ENCODE data around the gene EXOSC7.

EXOSC7 gene

DNA sequence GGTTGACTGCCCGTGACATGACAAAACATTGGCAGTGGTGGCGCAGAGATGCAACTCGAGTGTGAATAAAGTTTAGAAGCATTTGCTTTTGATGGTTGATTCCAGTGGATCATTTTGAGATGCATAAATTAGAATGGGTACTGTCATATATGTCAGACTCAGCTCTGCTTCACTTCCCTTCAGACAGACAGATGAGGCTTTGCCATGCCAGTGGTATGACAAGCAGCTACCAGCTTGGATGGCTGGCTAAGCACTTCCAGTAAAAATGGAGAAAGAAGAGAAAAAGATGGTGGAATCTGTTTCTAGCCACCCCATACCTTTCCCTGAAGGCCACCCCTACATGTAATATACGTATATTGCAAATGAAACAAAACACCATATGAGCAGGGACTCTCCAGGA, 36.5 kb downstream of the EXOSC7 start:
- TF ChIP-seq, protein P1, sequence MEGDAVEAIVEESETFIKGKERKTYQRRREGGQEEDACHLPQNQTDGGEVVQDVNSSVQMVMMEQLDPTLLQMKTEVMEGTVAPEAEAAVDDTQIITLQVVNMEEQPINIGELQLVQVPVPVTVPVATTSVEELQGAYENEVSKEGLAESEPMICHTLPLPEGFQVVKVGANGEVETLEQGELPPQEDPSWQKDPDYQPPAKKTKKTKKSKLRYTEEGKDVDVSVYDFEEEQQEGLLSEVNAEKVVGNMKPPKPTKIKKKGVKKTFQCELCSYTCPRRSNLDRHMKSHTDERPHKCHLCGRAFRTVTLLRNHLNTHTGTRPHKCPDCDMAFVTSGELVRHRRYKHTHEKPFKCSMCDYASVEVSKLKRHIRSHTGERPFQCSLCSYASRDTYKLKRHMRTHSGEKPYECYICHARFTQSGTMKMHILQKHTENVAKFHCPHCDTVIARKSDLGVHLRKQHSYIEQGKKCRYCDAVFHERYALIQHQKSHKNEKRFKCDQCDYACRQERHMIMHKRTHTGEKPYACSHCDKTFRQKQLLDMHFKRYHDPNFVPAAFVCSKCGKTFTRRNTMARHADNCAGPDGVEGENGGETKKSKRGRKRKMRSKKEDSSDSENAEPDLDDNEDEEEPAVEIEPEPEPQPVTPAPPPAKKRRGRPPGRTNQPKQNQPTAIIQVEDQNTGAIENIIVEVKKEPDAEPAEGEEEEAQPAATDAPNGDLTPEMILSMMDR (conservative IDR thresholded peaks at IDR 0.05): no peak

DNA sequence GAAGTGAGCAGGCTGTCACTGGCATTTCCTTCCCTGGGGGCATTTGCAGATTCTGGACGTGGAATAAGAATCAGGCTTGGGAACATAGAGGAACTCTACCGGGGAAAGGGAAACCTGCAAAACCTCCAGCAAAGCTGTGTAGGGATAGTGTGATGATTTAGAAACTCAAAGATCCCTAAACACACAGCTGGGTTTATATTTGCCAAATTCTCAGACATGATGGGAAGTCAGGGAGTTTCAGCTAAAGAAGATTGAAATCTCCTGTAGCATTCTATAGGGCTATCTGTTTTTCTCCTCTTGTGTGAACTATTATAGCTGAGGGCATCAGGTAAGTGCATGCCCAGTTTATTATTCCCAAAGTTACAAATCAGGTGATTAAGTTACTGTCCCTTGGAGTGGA, 40.9 kb downstream of the EXOSC7 start:
- H3K27ac ChIP-seq: no peak overlapping the region
- TF ChIP-seq, protein P1 (conservative IDR thresholded peaks at IDR 0.05): no peak

More for the DNA sequence above, 36.5 kb downstream of the EXOSC7 start:
- H3K27ac ChIP-seq: no peak overlapping the region

DNA sequence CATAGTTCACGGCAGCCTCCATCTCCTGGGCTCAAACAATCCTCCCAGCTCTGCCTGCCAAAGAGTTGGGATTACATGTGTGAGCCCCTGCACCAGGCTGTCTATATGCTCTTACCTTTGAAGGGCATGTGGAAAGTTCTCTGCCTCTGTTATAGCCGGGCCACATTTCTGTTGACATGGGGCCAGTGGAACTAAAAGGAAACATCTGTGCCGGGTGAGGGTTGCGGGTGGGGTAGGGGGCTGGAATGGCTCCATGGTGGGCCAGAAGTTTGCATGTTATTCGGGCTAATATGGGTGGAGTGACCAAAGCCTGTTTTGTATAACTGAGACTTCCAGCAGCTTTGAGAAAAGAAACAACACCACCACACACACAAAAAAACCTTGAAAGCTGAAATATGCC, 41.8 kb downstream of the EXOSC7 start:
- TF ChIP-seq, protein P1 (conservative IDR thresholded peaks at IDR 0.05): no peak
- H3K27ac ChIP-seq: no peak overlapping the region

DNA sequence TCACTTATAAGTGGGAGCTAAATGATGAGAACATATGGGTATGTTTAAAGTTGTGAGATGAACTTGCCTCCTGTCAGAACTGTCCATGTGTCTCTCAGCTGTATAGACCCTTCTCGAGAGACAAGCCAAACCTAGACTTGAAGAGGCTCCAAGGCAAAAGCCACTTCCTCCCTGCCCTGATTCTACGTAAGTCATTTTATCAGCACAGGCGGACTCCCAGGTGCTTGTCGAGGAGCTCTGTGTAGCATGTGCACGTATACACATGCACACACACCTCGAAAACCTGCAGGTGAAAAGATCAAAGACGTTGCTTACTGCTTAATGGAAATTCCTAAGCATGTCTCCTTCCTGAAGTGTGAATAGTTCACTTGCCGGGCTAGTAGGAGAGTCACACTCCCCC, 44.5 kb downstream of the EXOSC7 start:
- TF ChIP-seq, protein P1 (conservative IDR thresholded peaks at IDR 0.05): no peak
- no peak overlapping the region for H3K27ac ChIP-seq

DNA sequence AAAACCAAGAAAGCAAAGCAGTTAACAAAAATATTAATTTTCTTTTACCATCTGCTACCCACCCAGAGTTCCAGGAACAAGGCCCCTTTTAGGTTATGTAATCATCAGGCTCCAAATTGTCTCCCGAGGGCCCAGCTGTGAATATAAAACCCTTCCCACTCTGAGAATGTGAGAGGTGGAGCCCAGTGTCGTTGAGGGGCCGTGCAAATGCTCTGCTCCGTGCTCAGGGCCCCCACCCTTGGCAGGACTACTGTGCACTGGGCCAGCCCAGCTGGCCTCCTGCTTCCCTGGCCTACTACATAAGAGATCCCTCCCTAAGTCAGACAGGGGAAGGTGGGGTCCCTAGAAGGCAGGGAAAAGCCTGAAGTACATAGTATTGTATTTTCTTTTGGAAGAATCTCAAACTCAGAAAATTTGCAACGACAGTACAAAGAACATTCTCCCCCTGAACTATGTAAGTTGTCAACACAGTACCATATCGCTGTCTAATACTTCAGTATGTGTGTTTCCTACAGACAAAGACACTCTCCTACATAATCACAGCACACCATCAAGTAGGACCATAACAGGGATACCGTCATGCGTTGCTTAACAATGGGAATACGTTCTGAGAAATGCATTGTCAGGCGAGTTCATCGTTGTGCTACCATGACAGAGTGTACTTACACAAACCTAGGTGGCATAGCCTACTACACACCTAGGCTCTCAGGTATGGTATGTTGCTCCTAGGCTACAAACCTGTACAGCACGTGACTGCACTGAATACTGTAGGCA, 45.7 kb downstream of the EXOSC7 start:
- no peak overlapping the region for H3K27ac ChIP-seq
- TF ChIP-seq, protein P1 (conservative IDR thresholded peaks at IDR 0.05): no peak

DNA sequence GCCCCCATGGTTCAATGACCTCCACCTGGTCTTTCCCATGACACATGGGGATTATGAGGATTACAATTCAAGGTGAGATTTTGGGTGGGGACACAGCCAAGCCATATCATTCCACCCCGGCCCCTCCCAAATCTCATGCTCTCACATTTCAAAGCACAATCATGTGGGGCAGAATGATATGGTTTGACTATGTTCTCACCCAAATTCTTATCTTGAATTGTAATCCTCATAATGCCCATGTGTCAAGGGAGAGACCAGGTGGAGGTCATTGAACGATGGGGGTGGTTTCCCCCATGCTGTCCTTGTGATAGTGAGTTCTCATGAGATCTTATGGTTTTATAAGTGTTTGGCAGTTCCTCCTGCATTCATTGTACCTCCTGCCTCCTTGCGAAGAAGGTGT, 47.6 kb downstream of the EXOSC7 start:
- TF ChIP-seq, protein P1 (conservative IDR thresholded peaks at IDR 0.05): no peak
- no peak overlapping the region for H3K27ac ChIP-seq

DNA sequence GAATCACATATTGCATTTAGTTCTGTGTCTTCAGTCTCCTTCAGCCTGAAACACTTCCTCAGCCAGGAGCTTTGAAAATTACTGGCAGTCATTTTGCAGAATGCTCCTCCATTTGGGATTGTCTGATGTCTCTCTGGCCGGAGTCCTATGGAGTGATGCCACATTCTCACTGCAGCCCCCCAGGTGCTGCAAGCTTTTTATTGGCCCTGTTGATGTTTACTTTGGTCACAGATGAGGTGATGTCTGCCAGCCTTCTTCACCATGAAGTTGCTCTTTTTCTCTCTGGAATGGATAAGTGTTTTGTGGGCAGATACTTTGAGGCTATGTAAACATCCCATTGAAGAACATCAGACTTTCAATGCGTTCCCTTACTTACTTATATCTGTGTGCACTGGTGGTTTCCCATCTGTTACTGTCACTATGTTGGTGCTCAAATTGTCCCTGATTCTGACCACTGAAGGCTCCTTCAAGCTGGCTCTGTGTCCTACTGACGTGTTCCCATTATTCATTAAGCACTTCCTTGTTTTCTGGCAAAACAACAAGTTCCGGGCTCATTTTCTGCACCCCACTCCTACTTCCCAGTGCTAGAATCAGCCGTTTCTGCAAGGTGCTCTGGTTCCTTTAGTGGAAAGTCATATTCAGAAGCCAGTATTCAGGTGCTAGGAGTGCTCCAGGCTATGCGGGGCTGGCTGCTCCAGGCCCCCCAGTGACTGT, 48.7 kb downstream of the EXOSC7 start:
- TF ChIP-seq, protein P1 (conservative IDR thresholded peaks at IDR 0.05): no peak
- H3K27ac ChIP-seq: no peak overlapping the region; the same call in 1 of the 2 replicates

All from VCaP (cell line).